AG04449 (cell line): ENCODE results near the gene UNC45A.
"Not testable (repeated sequence)": the region's sequence is repeated elsewhere in the genome, so short reads cannot be mapped to it uniquely, and the experiment has no call there.

Experiments used
- CTCF ChIA-PET: fragments of 350-600 bp; formaldehyde crosslinking; extraction: SDS; loops from one replicate; lab custom pipeline; 2021; ENCODE audit warnings: antibody characterized with exemption; lab: Yijun Ruan, JAX
- POLR2A ChIA-PET: fragments of 400-600, 350-600 bp; formaldehyde crosslinking; extraction: SDS; loops from one replicate; lab custom pipeline; 2020; ENCODE audit warnings: antibody characterized with exemption, inconsistent platforms; lab: Yijun Ruan, JAX
- DNase-seq: peaks from one replicate; pipeline ENCODE4 v3.0.0-alpha.2; 2010; ENCODE audit warnings: low read depth, low spot score
- H3K4me3 ChIP-seq: 2 replicates; pipeline ENCODE4 v1.5.1; 2011; ENCODE audit warnings: low read depth, mild to moderate bottlenecking, control low read depth, low read length
- TF ChIP-seq, protein P1 (sequence below): IDR thresholded peaks from one replicate; pipeline ENCODE4 v1.5.1; 2011; ENCODE audit warnings: mild to moderate bottlenecking, moderate library complexity, low read length, control low read depth, inconsistent platforms; ENCODE audit not compliant: insufficient read depth; ENCODE audit errors: missing control alignments

The UNC45A gene

DNA sequence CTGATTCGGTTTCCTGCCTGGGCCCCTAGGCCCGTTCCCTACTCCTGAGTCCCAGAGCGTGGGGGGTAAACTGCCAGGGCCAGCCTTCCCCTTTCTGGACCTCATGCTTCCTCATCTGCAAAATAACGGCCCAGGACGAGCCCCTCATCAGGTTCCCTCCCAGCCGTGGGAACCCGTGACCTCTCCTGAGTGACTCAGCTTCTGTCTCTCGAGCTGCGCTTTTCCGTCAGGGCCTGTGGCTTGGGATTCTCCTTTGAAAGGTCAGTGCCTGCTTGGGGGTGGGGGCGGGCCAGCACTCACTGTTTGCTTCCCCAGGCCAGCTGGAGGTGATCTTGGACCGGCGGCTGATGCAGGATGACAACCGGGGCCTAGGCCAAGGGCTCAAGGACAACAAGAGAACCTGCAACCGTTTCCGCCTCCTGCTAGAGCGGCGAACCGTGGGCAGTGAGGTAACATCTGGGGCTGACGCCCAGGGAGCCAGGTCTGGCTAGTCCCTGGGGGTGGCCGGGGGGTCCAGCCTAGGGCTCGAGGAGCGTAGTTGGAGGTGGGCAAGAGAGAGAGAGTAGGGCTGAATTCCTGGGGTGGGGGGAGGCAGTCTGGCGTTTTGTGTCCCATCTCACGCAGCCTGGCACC, 19.2 kb upstream of the UNC45A start:
- POLR2A ChIA-PET: interaction anchor here (0.6 kb wide), 1 partner anchor 13 kb away, joined by 4 read pairs; no protein-coding TSS in a partner anchor
- DNase-seq: no peak
- no peak overlapping the region for H3K4me3 ChIP-seq
- TF ChIP-seq, protein P1, sequence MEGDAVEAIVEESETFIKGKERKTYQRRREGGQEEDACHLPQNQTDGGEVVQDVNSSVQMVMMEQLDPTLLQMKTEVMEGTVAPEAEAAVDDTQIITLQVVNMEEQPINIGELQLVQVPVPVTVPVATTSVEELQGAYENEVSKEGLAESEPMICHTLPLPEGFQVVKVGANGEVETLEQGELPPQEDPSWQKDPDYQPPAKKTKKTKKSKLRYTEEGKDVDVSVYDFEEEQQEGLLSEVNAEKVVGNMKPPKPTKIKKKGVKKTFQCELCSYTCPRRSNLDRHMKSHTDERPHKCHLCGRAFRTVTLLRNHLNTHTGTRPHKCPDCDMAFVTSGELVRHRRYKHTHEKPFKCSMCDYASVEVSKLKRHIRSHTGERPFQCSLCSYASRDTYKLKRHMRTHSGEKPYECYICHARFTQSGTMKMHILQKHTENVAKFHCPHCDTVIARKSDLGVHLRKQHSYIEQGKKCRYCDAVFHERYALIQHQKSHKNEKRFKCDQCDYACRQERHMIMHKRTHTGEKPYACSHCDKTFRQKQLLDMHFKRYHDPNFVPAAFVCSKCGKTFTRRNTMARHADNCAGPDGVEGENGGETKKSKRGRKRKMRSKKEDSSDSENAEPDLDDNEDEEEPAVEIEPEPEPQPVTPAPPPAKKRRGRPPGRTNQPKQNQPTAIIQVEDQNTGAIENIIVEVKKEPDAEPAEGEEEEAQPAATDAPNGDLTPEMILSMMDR: no peak
- CTCF ChIA-PET: interaction anchor here (14.1 kb wide), 1 partner anchor 16 kb away, joined by 180 read pairs; the partner anchor contains the start of genes HDDC3 and UNC45A

GRCh38 chr15:90916461-90916860, 18.6 kb upstream of the UNC45A start:
- ChIA-PET CTCF (interaction anchor here (14.1 kb wide), 1 partner anchor 16 kb away, joined by 180 read pairs; the partner anchor contains the start of genes HDDC3 and UNC45A), POLR2A (no interaction called here)
- DNase-seq: no peak
- TF ChIP-seq, protein P1: no peak
- no peak overlapping the region for H3K4me3 ChIP-seq

DNA sequence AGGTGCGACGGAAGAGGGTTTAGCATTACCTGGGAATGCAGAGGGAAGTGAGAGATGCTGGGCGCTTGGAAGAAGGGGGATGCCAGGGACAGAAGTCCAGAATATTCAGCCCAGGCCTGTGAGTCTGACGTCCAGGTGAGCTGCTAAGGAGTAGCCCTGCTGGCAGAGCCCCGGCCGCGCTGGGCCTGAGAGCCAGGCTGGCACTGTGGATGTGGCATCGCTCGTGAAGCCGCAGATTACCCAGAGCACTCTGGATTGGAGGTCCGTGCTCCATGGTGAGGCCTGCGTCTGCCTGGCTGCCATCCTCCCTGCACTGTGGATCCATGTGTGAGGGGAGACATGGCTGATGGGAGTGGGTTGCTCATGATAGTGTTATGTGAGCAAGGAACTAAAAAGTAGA, 17.5 kb upstream of the UNC45A start:
- CTCF ChIA-PET: interaction anchor here (14.1 kb wide), 1 partner anchor 15 kb away, joined by 180 read pairs; the partner anchor contains the start of genes HDDC3 and UNC45A
- TF ChIP-seq, protein P1: no peak
- no peak for DNase-seq
- POLR2A ChIA-PET: no interaction called here
- H3K4me3 ChIP-seq: no peak overlapping the region

- CTCF ChIA-PET: interaction anchor here (1.2 to 14.1 kb wide), 2 partner anchors 14 to 16 kb away, joined by 3 to 180 read pairs; partner anchors contain the start of genes HDDC3 and UNC45A
- no peak for DNase-seq
- no peak overlapping the region for H3K4me3 ChIP-seq
- TF ChIP-seq, protein P1: no peak
- POLR2A ChIA-PET: no interaction called here
These were observed 16.9 kb upstream of the UNC45A start for GRCh38 chr15:90918034-90918788.

- DNase-seq: no peak
- POLR2A ChIA-PET: no interaction called here
- TF ChIP-seq, protein P1: no peak
- CTCF ChIA-PET: interaction anchor here (1.2 to 14.1 kb wide), 2 partner anchors 14 to 16 kb away, joined by 3 to 180 read pairs; partner anchors contain the start of genes HDDC3 and UNC45A
- no peak overlapping the region for H3K4me3 ChIP-seq
These were observed 16.2 kb upstream of the UNC45A start for GRCh38 chr15:90918835-90919234.

DNA sequence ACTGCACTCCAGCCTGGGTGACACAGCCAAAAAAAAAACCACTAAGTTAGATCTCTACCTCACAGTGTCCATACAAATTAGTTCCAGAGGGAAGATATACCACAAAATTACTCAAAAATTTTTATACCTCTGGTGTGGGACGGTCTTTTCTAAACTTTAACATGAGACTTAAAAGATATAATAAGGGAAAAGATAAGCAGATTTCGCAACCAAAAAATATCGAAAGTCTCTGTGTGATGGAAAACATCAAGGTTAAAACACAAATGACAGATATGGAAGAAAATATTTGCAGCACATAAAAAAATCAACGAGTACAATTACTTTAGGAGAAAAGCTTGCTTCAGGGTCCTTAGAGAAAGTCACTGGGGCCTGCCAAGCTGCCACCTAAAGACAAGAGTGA, 13.2 kb upstream of the UNC45A start:
- CTCF ChIA-PET: interaction anchor here (1.0 to 14.1 kb wide), 4 partner anchors 10 to 20 kb away, joined by 3 to 180 read pairs (median 4); partner anchors contain the start of genes HDDC3 and UNC45A
- TF ChIP-seq, protein P1: no peak
- POLR2A ChIA-PET: no interaction called here
- no peak overlapping the region for H3K4me3 ChIP-seq
- no peak for DNase-seq

DNA sequence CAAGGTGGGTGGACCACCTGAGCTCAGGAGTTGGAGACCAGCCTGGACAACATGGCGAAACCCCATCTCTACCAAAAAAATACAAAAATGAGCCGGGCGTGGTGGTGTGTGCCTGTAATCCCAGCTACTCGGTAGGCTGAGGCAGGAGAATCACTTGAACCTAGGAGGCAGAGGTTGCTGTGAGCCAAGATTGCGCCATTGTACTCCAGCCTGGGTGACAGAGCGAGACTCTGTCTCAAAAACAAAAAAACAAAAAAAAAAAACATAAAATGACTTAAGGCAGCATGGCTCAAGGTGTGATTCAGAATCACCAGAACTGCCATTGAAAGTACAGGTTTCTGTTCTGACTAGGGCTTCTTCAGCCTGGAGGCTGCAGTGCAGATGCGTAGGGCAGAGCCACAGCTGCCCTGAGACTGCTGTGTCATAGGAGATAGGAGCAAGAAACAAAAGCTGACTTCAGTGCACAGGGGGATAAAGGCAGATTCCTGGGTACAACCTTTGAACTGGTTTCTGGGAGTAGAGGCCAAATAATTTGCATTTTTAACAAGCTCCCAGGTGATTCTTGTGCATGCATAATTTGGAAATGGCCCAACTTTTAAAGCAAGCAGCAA, 12.3 kb upstream of the UNC45A start:
- DNase-seq, H3K4me3 ChIP-seq, POLR2A ChIA-PET: not testable (repeated sequence)
- CTCF ChIA-PET: interaction anchor here (1.0 to 14.1 kb wide), 4 partner anchors 10 to 37 kb away, joined by 4 to 180 read pairs (median 4); partner anchors contain the start of genes HDDC3 and UNC45A
